ENCODE data around the gene SORCS1. TPM values are rescaled to one million over a fixed set of nuclear protein-coding genes. Genes with fewer than 3 reads are reported as not detected.

The SORCS1 gene
- total RNA-seq, 4 donors from 2014 or later = 7.1 to 16.7 (median 10.7) TPM

- Histone ChIP-seq H3K4me3 (no peak overlapping the region), H3K4me1 (no peaks in the 10 kb centered on the region), H3K27ac (replicated peaks in 1 of 4) (no peak overlapping the region), H3K27me3 (no peaks in the 10 kb centered on the region), H3K36me3 (no peaks in the 10 kb centered on the region), H3K9me3 (no peaks in the 10 kb centered on the region)
- 67% methylated on average over 4 of the region's 4 CpGs for WGBS
- DNase-seq (ENCODE audit: extremely low spot score) = peak; percentile 70
- intact Hi-C loops (cut with DNase I) = no loop called here
- TF ChIP-seq CTCF (IDR thresholded peaks at IDR 0.05) (no peak), EP300 (IDR thresholded peaks at IDR 0.05) (no peak), POLR2AphosphoS5 (IDR thresholded peaks at IDR 0.05) (no peak), POLR2A (IDR thresholded peaks at IDR 0.05; ENCODE audit: low read depth) (no peak)
Observed at GRCh38 chr10:106991091-106991490, 173.4 kb downstream of the SORCS1 start.

GRCh38 chr10:106987362-106987761 lies 177.1 kb downstream of the SORCS1 start:
- whole genome bisulfite sequencing = 67% methylated on average over 5 of the region's 5 CpGs
- intact Hi-C loops (cut with DNase I) = no loop called here
- no peak for TF ChIP-seq CTCF (IDR thresholded peaks at IDR 0.05)
- TF ChIP-seq POLR2AphosphoS5 (IDR thresholded peaks at IDR 0.05) = no peak
- no peak for TF ChIP-seq POLR2A (IDR thresholded peaks at IDR 0.05; ENCODE audit: low read depth)
- TF ChIP-seq EP300 (IDR thresholded peaks at IDR 0.05) = no peak
- Histone ChIP-seq H3K4me3 (no peak overlapping the region), H3K27ac (replicated peaks in 1 of 4) (no peak overlapping the region), H3K4me1 (peaks cover 0 to 5% (median 4%) of the 10 kb centered on the region in 4 donors), H3K27me3 (no peaks in the 10 kb centered on the region), H3K9me3 (no peaks in the 10 kb centered on the region), H3K36me3 (no peaks in the 10 kb centered on the region)
- peak; percentile 10 for DNase-seq (ENCODE audit: extremely low spot score)

- no peak overlapping the region for H3K4me3 ChIP-seq
- H3K27me3 ChIP-seq = no peaks in the 10 kb centered on the region
- DNase-seq (ENCODE audit: extremely low spot score) = no peak
- H3K4me1 ChIP-seq = peaks cover 0 to 24% (median 19%) of the 10 kb centered on the region in 4 donors
- no peaks in the 10 kb centered on the region for H3K36me3 ChIP-seq
- no peak overlapping the region for H3K27ac ChIP-seq (replicated peaks in 1 of 4)
- no peaks in the 10 kb centered on the region for H3K9me3 ChIP-seq
- TF ChIP-seq CTCF (IDR thresholded peaks at IDR 0.05) (no peak), POLR2A (IDR thresholded peaks at IDR 0.05; ENCODE audit: low read depth) (no peak), EP300 (IDR thresholded peaks at IDR 0.05) (no peak)
- WGBS = 31% methylated on average over 4 of the region's 4 CpGs
- intact Hi-C loops (cut with DNase I) = no loop called here
Observed at GRCh38 chr10:106982268-106982667, 182.2 kb downstream of the SORCS1 start.

GRCh38 chr10:106981452-106982075 lies 182.9 kb downstream of the SORCS1 start:
- no peaks in the 10 kb centered on the region for H3K9me3 ChIP-seq
- WGBS = 81% methylated on average over 6 of the region's 6 CpGs
- no peaks in the 10 kb centered on the region for H3K36me3 ChIP-seq
- intact Hi-C loops (cut with DNase I) = no loop called here
- no peak overlapping the region for H3K27ac ChIP-seq (replicated peaks in 1 of 4)
- no peak overlapping the region for H3K4me3 ChIP-seq
- peak; percentile 26 for DNase-seq (ENCODE audit: extremely low spot score)
- H3K4me1 ChIP-seq = peaks cover 0 to 24% (median 19%) of the 10 kb centered on the region in 4 donors
- TF ChIP-seq CTCF (IDR thresholded peaks at IDR 0.05) (no peak), POLR2A (IDR thresholded peaks at IDR 0.05; ENCODE audit: low read depth) (no peak), POLR2AphosphoS5 (IDR thresholded peaks at IDR 0.05) (no peak), EP300 (IDR thresholded peaks at IDR 0.05) (no peak)
- H3K27me3 ChIP-seq = no peaks in the 10 kb centered on the region

Data from esophagus muscularis mucosa (tissue), 4 donors.